Measurements from ENCODE around the gene TSC1.
"Not testable (repeated sequence)": the region's sequence is repeated elsewhere in the genome, so short reads cannot be mapped to it uniquely, and the experiment has no call there.

TSC1 gene

GRCh38 chr9:132944294-132945185 lies at the start of gene TSC1:
TSC1 (minus strand) TSS chr9:132944616; CDS start chr9:132928872, 15,744 bp downstream.
- peak; percentile 98 to 99 for DNase-seq (ENCODE audit: low read depth in 2 of 2)

- no peak for DNase-seq (ENCODE audit: low read depth in 2 of 2)
These were observed 49.1 kb upstream of the TSC1 start for GRCh38 chr9:132993511-132993939.

GRCh38 chr9:132991351-132992300 lies 47.2 kb upstream of the TSC1 start:
- no peak for DNase-seq (ENCODE audit: low read depth in 2 of 2)

DNA sequence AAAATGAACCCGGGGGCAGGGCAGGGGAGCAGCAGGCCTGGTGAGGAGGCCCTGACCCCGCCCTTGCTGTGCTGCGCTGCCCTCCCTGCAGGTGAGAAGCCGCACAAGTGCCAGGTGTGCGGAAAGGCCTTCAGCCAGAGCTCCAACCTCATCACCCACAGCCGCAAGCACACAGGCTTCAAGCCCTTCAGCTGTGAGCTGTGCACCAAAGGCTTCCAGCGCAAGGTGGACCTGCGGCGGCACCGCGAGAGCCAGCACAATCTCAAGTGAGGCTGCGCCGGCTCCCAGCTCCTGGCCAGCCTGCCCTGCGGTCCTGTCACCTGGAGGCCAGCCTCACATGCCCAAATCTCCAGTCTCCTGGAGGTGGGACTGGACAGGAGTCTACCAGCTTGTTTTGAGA lies 46.4 kb upstream of the TSC1 start:
- DNase-seq (ENCODE audit: low read depth in 2 of 2), result no peak

GRCh38 chr9:132989998-132990557 lies 45.7 kb upstream of the TSC1 start:
- DNase-seq (ENCODE audit: low read depth in 2 of 2), result not testable (repeated sequence)

DNA sequence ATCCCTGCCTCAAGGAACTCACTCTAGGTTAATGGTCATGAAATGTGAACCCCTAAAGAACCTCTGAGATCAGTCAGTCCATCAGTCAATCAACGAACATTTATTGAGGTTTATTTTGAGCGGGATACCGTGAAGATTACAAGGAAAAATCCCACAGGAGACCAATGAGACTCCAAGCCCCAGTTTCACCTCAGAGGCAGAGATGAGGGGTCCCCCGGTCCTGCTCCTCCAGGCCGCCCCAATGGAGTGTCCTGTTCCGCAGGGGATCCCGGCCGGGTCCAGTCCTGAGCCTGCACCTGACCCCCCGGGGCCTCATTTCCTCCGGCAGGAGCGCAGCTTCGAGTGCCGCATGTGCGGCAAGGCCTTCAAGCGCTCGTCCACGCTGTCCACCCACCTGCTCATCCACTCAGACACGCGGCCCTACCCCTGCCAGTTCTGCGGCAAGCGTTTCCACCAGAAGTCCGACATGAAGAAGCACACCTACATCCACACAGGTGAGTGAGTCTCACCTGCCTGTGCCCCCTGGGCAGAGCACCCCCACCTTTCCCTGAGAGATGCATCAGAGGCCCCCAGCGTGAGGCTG lies 45.1 kb upstream of the TSC1 start:
- DNase-seq (ENCODE audit: low read depth in 2 of 2), result no peak

GRCh38 chr9:132989014-132989310 lies 44.5 kb upstream of the TSC1 start:
- DNase-seq (ENCODE audit: low read depth in 2 of 2), result no peak

DNA sequence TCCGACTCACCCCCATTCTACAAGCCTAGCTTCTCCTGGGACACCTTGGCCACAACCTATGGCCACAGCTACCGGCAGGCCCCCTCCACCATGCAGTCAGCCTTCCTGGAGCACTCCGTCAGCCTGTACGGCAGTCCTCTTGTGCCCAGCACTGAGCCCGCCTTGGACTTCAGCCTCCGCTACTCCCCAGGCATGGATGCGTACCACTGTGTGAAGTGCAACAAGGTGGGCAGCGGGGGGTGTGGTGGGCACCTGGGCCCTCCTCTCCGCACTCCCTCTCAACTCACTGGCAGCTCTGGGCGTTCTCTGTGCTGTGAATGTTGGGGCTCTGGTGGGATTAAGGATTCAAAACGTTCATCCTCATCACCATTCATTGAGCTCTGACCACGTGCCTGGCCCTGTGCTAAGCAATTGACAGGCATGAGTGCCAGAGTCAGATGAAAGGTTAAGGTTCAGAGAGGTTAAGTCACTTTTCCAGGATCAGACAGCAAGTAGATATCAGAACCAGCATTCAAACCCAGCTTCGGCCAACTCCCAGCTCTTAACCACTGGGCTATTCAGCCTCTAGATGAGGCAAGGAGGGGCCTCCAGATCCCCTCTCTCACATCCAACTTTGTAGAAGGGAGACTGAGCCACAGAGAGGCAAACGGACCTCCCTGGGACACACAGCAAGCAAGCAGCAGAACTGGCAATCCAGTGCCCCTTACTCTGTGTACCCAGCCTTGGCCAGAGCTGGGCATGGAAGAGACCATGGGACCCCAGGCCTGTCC lies 44.0 kb upstream of the TSC1 start:
- no peak for DNase-seq (ENCODE audit: low read depth in 2 of 2)

- no peak for DNase-seq (ENCODE audit: low read depth in 2 of 2)
These were observed 42.5 kb upstream of the TSC1 start for GRCh38 chr9:132986640-132987620.

DNA sequence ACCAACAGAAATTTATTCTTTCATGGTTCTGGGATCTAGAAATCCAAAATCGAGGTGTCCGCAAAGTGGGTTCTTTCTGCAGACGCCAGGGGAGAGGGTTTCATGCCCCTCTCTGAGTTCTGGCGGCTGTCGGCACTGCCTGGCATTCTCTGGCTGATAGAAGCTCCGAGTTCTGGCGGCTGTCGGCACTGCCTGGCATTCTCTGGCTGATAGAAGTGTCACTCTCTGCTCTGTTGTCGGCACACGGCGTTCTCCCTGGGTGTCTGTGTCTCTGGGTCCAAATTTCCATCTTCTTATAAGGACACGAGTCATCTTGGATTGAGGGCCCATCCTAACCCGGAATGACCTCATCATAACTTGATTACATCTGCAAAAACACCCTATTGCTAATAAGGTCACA lies 41.7 kb upstream of the TSC1 start:
- DNase-seq (ENCODE audit: low read depth in 2 of 2), result no peak

DNA sequence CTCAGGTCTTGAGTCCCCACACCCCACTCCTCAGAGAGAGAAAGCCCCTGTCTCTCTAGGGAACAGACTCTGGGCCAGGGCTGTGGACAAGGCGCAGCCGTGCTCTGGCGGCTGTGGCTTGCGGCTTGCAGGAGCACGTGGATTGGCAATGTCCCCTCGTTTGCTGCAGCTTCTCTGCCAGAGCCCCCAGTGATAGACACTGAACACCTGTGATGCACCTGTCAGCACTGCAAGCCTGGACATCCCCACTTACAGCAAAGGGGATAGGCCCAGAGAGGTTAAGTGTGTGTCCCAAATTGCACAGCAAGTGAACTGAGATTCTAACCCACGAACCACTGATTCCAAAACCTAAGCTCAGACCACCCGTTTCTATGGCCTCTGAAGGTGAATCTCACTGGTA lies 41.1 kb upstream of the TSC1 start:
- DNase-seq (ENCODE audit: low read depth in 2 of 2), result no peak

DNA sequence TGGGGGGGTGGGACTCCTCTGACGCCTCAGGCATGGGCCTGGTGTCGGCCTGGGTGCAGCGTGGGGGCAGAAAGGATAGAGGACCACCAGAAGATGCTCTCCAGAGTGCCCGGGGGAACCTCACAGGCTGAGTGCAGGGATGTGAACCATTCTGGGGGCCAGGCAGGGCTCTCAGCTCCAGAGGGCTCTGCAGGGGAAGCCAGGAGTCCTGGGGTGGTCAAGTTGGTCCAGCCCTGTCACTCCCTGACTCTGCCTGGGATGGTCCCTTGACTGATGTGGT lies 40.6 kb upstream of the TSC1 start:
- no peak for DNase-seq (ENCODE audit: low read depth in 2 of 2)

DNA sequence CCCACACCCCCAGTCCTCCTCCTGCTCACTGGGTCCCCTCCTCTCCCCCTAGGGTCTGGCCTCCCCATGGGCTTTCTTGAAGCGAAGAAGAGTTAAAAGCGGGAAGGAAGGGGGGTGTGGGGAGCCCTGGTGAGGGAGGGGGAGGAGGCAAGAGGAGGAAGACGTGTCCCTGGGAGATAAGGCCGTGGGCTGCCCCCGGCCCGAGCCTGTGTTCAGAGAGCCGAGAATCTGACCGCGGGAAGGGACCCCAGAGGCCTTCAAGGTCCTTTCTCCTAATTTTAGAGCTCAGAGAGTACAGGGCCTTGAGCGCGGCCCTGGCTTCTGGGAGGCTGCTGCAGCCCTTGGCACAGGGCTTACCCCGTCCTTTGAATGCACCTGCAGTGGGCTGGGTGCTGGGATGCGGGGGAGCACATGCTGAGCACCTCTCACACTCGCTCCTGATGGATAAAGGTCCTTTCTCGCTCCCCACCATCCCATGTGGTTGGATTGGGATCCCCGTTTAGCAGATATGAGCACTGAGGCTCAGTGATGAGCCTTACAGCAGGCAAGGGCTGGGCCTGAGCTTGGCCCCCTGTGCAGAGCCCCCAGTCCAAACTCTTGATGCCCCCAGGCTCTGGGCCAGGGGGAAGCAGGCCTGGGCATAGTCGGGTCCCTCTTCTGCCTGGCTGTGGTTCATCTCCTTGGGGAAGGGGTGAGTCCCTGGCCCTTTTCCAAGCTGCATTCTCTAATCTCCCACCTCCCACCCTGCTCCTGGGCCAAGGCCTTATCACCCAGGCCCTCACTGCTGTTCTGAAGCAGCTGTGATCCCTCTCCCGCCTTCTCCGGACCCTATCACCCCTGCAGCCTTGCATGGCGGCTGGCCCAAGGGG lies 40.0 kb upstream of the TSC1 start:
- no peak for DNase-seq (ENCODE audit: low read depth in 2 of 2)

GRCh38 chr9:132983491-132984201 lies 39.2 kb upstream of the TSC1 start:
- DNase-seq (ENCODE audit: low read depth in 2 of 2), result no peak

GRCh38 chr9:132982458-132982857 lies 38.0 kb upstream of the TSC1 start:
- DNase-seq (ENCODE audit: low read depth in 2 of 2), result no peak

- DNase-seq (ENCODE audit: low read depth in 2 of 2), result no peak
These were observed 35.7 kb upstream of the TSC1 start for GRCh38 chr9:132980157-132980556.

DNA sequence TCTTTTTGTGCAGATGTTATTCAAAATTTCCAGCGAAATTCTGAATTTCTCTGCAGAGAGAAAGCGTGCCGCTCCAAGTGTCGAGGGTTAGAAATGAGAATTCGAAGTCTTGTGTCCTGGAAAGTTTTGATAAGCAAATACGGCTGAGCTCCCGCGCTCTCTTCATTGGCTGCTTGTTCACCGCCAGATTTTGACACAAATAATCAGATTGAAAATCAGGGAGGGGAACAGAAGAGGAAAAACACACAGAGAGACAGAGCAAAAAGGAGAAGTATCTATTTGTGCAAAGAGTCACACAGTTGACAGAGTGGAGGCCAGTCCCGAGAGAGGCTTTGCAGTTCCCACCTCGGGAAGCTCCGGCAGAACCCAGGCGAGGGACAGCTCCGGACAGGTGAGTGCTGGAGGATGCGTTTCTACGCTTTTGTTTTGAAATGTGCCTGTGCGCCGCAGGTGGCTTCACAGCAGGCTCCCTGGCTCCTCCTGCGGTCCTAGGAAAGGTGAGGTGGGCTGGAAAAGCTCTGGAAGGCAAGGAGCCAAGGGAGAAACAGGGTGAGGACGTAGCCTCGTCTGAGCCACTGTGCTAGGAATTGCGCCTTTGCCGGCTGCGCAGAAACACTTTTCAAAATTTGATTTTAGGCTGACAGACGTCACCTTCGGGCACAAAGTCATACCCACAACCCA lies 34.2 kb upstream of the TSC1 start, which contains the start of gene GFI1B:
TSS of gene GFI1B (plus strand) at position 244 of the 681 bp plus-strand sequence. CDS start 7,985 bp downstream, outside the sequence.
- DNase-seq (ENCODE audit: low read depth in 2 of 2), result no peak

DNA sequence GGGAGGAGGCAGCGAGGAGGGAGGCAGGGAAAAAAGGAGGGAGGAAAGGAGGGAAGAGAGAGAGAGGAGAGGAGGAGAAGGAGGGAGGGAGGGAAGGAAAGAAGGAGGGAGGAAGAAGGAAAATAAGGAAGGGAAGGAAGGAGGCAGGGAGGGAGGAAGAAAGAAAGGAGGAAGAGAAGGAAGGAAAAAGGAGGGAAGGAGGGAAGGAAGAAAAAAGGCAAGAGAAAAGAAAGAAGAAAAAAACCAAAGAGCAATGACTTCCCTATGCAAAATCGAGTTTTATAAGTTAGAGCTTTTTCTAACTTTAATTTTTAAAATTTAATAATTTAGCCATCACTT lies 33.7 kb upstream of the TSC1 start:
- DNase-seq (ENCODE audit: low read depth in 2 of 2), result no peak

Data from stimulated activated CD4-positive, alpha-beta T cell treated with anti-CD3 and anti-CD28 coated beads, Interleukin-1b, Interleukin-23, amount 100 ng/mL, for 1 hour (primary cell).